GM21528 (cell line): ENCODE results near the gene TBC1D3D.
"Not testable (repeated sequence)": the region's sequence is repeated elsewhere in the genome, so short reads cannot be mapped to it uniquely, and the experiment has no call there.

Source experiments
- ATAC-seq: cut with Tn5 transposase; IDR thresholded peaks from one replicate; pipeline ENCODE4 v1.9.1; 2021; ENCODE audit warnings: mild to moderate bottlenecking, moderate library complexity; ENCODE audit not compliant: unreplicated experiment, low FRiP score

Gene TBC1D3D

GRCh38 chr17:38003676-38004075, at the start of gene TBC1D3D:
TSS of gene TBC1D3D (plus strand) at chr17:38003976. CDS start at chr17:38005561, 1,585 bp downstream.
- ATAC-seq = not testable (repeated sequence)

- not testable (repeated sequence) for ATAC-seq
Measured at GRCh38 chr17:37988960-37989359, 14.8 kb upstream of the TBC1D3D start, which contains the start of gene TBC1D3L. TSS of gene TBC1D3L (minus strand) at chr17:37989060. CDS start at chr17:37987520, 1,540 bp downstream.
